Fibroblast of skin of right biceps (primary cell): ENCODE results near the gene C1orf159.
"Not testable (repeated sequence)": the region's sequence is repeated elsewhere in the genome, so short reads cannot be mapped to it uniquely, and the experiment has no call there.

Source experiments
- DNase-seq: peaks from one replicate; pipeline ENCODE4 v3.0.0-alpha.2; 2013

C1orf159 gene

GRCh38 chr1:1115786-1116700, at the start of gene C1orf159:
Gene C1orf159 (minus strand): TSS chr1:1116089. CDS start chr1:1091543, 24,546 bp downstream.
- DNase-seq = peak; percentile 98

GRCh38 chr1:1165485-1165884, 49.6 kb upstream of the C1orf159 start:
- no peak for DNase-seq

GRCh38 chr1:1164701-1165451, 49.0 kb upstream of the C1orf159 start:
- peak; percentile 14 for DNase-seq

GRCh38 chr1:1164361-1164700, 48.4 kb upstream of the C1orf159 start:
- no peak for DNase-seq

- DNase-seq = no peak
Measured at GRCh38 chr1:1163538-1164070, 47.7 kb upstream of the C1orf159 start.

GRCh38 chr1:1162597-1163537, 47.0 kb upstream of the C1orf159 start:
- DNase-seq = no peak

- no peak for DNase-seq
Measured at GRCh38 chr1:1161683-1162079, 45.8 kb upstream of the C1orf159 start.

GRCh38 chr1:1161078-1161682, 45.3 kb upstream of the C1orf159 start:
- no peak for DNase-seq

- DNase-seq = no peak
Measured at GRCh38 chr1:1160281-1160930, 44.5 kb upstream of the C1orf159 start.

GRCh38 chr1:1157914-1158710, 42.2 kb upstream of the C1orf159 start:
- peak; percentile 18 for DNase-seq

GRCh38 chr1:1157426-1157913, 41.6 kb upstream of the C1orf159 start:
- DNase-seq = peak; percentile 92

GRCh38 chr1:1157033-1157365, 41.1 kb upstream of the C1orf159 start:
- no peak for DNase-seq

- DNase-seq = no peak
Measured at GRCh38 chr1:1156140-1157032, 40.5 kb upstream of the C1orf159 start.

GRCh38 chr1:1155258-1155657, 39.4 kb upstream of the C1orf159 start:
- no peak for DNase-seq

GRCh38 chr1:1153874-1154273, 38.0 kb upstream of the C1orf159 start:
- no peak for DNase-seq

GRCh38 chr1:1153215-1153614, 37.3 kb upstream of the C1orf159 start:
- not testable (repeated sequence) for DNase-seq

- not testable (repeated sequence) for DNase-seq
Measured at GRCh38 chr1:1152431-1152830, 36.5 kb upstream of the C1orf159 start.

GRCh38 chr1:1151306-1151705, 35.4 kb upstream of the C1orf159 start:
- no peak for DNase-seq

- no peak for DNase-seq
Measured at GRCh38 chr1:1150100-1150499, 34.2 kb upstream of the C1orf159 start.

- no peak for DNase-seq
Measured at GRCh38 chr1:1149416-1149815, 33.5 kb upstream of the C1orf159 start.
